ENCODE measurements around the gene PGPEP1.
A peak's percentile ranks its signal among the peaks of the same experiment; 100 is the strongest.
"Not testable (repeated sequence)": the region's sequence is repeated elsewhere in the genome, so short reads cannot be mapped to it uniquely, and the experiment has no call there.

Gene PGPEP1

GRCh38 chr19:18336121-18336520, 4.3 kb upstream of the PGPEP1 start:
- no peak for DNase-seq

GRCh38 chr19:18338541-18338940, 1.9 kb upstream of the PGPEP1 start:
- no peak for DNase-seq

- DNase-seq, result peak; percentile 46
Observed at GRCh38 chr19:18339723-18340122, 675 bp upstream of the PGPEP1 start.

GRCh38 chr19:18340990-18341868, 831 bp downstream of the PGPEP1 start:
- DNase-seq, result peak; percentile 13

- no peak for DNase-seq
Observed at GRCh38 chr19:18342090-18342632, 1.8 kb downstream of the PGPEP1 start.

- no peak for DNase-seq
Observed at GRCh38 chr19:18344582-18344950, 4.2 kb downstream of the PGPEP1 start.

- no peak for DNase-seq
Observed at GRCh38 chr19:18345296-18345695, 4.9 kb downstream of the PGPEP1 start.

GRCh38 chr19:18346091-18346490, 5.7 kb downstream of the PGPEP1 start:
- no peak for DNase-seq

- DNase-seq, result no peak
Observed at GRCh38 chr19:18348171-18348570, 7.8 kb downstream of the PGPEP1 start.

- DNase-seq, result not testable (repeated sequence)
Observed at GRCh38 chr19:18348818-18349339, 8.5 kb downstream of the PGPEP1 start.

GRCh38 chr19:18349524-18350128, 9.2 kb downstream of the PGPEP1 start:
- no peak for DNase-seq

GRCh38 chr19:18350490-18350889, 10.1 kb downstream of the PGPEP1 start:
- DNase-seq, result no peak

GRCh38 chr19:18351544-18351943, 11.1 kb downstream of the PGPEP1 start:
- no peak for DNase-seq

GRCh38 chr19:18353378-18354005, 13.1 kb downstream of the PGPEP1 start:
- no peak for DNase-seq

- DNase-seq, result not testable (repeated sequence)
Observed at GRCh38 chr19:18354743-18355142, 14.3 kb downstream of the PGPEP1 start.

- DNase-seq, result no peak
Observed at GRCh38 chr19:18357041-18357440, 16.6 kb downstream of the PGPEP1 start.

GRCh38 chr19:18361646-18362045, 21.2 kb downstream of the PGPEP1 start:
- DNase-seq, result no peak

GRCh38 chr19:18362934-18363542, 22.6 kb downstream of the PGPEP1 start:
- DNase-seq, result no peak

- DNase-seq, result no peak
Observed at GRCh38 chr19:18363787-18364186, 23.4 kb downstream of the PGPEP1 start.

- DNase-seq, result not testable (repeated sequence)
Observed at GRCh38 chr19:18364277-18364825, 24.0 kb downstream of the PGPEP1 start.

- no peak for DNase-seq
Observed at GRCh38 chr19:18364826-18365528, 24.6 kb downstream of the PGPEP1 start.

GRCh38 chr19:18366021-18366435, 25.6 kb downstream of the PGPEP1 start:
- DNase-seq, result no peak
